Measurements from ENCODE around the gene KDM2A.

Gene KDM2A

DNA sequence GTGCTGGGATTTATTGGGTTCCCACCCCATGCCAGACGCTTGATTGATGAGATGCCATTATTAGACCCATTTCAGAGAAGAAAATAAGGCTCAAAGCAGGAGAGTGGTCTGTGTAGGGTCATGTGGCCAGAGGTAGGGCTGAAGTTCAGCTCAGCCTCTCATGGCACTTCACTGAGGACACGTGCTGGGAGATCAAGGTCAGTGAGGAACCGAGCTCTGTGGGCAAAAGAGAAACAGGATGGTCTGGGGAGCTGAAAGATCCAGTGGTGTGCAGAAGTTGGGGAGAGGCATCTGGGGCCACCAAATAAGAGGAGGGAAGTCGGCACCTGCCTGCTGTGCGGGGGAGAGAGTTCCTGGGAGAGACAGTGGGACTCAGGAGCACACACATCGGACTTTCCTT lies 42.9 kb upstream of the KDM2A start:
- Histone ChIP-seq H3K27me3 (ENCODE audit: control insufficient read depth, insufficient read depth, low read length) (no peaks in the 10 kb centered on the region), H3K9me3 (ENCODE audit: control insufficient read depth, low read length) (no peaks in the 10 kb centered on the region)

DNA sequence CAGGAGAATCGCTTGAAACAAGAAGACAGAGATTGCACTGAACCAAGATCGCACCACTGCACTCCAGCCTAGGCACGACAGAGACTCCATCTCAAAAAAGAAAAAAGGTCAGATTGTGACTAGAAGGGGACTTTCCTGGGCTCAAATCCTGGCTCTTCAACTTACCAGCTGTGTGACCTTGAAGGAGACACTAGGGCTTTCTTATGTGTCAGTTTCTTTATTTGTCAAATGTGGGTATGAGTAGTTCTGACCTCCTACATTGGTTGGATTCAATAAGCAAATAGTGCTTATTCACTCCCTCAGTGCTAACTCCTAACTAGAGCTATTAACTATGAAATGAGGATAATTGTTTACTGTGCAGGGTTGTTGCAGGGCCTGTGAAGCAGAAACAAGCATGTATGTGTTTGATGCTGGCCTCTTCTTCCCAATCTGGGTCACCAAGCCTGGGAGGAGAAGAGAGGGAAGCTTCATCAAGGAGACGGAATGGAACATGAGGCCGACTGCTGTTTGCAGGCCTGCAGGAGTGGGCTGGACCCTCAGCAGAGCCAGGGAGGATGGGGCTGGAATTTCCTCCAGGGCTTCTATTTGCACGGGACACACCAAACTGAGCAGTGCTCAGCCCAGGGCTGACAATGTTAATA lies 39.9 kb upstream of the KDM2A start:
- H3K36me3 ChIP-seq (ENCODE audit: control insufficient read depth, insufficient read depth, low read length) = no peaks in the 10 kb centered on the region
- no peak overlapping the region for H3K4me3 ChIP-seq (ENCODE audit: low read depth, low read length)
- no peak overlapping the region for H3K9ac ChIP-seq
- no peak overlapping the region for H3K27ac ChIP-seq
- H3K79me2 ChIP-seq = no peaks in the 10 kb centered on the region
- no peak overlapping the region for H3K4me2 ChIP-seq (ENCODE audit: low read length)
- TF ChIP-seq, protein P1, sequence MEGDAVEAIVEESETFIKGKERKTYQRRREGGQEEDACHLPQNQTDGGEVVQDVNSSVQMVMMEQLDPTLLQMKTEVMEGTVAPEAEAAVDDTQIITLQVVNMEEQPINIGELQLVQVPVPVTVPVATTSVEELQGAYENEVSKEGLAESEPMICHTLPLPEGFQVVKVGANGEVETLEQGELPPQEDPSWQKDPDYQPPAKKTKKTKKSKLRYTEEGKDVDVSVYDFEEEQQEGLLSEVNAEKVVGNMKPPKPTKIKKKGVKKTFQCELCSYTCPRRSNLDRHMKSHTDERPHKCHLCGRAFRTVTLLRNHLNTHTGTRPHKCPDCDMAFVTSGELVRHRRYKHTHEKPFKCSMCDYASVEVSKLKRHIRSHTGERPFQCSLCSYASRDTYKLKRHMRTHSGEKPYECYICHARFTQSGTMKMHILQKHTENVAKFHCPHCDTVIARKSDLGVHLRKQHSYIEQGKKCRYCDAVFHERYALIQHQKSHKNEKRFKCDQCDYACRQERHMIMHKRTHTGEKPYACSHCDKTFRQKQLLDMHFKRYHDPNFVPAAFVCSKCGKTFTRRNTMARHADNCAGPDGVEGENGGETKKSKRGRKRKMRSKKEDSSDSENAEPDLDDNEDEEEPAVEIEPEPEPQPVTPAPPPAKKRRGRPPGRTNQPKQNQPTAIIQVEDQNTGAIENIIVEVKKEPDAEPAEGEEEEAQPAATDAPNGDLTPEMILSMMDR (IDR thresholded peaks at IDR 0.05) = no peak
- H3K27me3 ChIP-seq (ENCODE audit: control insufficient read depth, insufficient read depth, low read length) = no peaks in the 10 kb centered on the region
- no peak overlapping the region for H2AFZ ChIP-seq
- H3K9me3 ChIP-seq (ENCODE audit: control insufficient read depth, low read length) = no peaks in the 10 kb centered on the region
- no peaks in the 10 kb centered on the region for H3K4me1 ChIP-seq

More for the DNA sequence above, 42.9 kb upstream of the KDM2A start:
- TF ChIP-seq, protein P1 (IDR thresholded peaks at IDR 0.05) = no peak
- H3K36me3 ChIP-seq (ENCODE audit: control insufficient read depth, insufficient read depth, low read length) = no peaks in the 10 kb centered on the region
- H3K4me3 ChIP-seq (ENCODE audit: low read depth, low read length) = no peak overlapping the region
- no peak overlapping the region for H3K4me2 ChIP-seq (ENCODE audit: low read length)
- H3K9ac ChIP-seq = no peak overlapping the region
- no peak overlapping the region for H2AFZ ChIP-seq
- no peak overlapping the region for H3K27ac ChIP-seq
- H3K79me2 ChIP-seq = no peaks in the 10 kb centered on the region
- H3K4me1 ChIP-seq = no peaks in the 10 kb centered on the region

DNA sequence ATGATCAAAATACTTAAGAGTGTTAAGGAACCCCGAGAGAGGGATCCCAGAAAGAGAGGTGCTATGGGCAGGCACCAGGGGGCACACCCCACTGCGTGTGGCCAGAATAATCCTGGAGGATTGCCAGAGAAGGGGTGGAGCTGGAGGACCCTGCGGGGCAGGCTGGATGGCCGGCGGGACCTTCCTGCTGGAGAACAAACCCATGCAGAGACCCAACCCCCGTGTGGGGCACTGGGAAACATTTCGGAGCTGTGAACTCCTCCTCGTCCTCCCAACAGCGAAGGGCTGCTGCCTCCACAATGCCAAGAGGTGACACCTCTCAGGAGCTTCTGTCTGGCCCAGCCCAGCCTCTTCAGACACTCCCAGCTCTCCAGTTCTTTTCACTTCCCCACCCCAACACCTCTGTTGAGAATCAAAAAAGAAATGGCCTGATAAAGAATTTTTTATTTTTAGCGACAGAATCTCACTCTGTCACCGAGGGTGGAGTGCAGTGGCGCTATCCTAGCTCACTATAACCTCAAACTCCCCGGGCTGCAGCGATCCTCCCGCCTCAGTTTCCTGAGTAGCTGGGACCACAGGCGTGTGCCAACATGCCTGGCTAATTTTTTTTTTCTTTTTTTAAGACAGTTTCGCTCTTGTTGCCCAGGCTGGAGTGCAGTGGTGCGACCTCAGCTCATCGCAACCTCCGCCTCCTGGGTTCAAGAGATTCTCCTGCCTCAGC lies 36.8 kb upstream of the KDM2A start:
- no peaks in the 10 kb centered on the region for H3K9me3 ChIP-seq (ENCODE audit: control insufficient read depth, low read length)
- no peaks in the 10 kb centered on the region for H3K79me2 ChIP-seq
- no peaks in the 10 kb centered on the region for H3K4me1 ChIP-seq
- H3K4me3 ChIP-seq (ENCODE audit: low read depth, low read length) = no peak overlapping the region
- no peak overlapping the region for H3K27ac ChIP-seq
- no peak overlapping the region for H3K9ac ChIP-seq
- peak overlapping the region; percentile 48 for H2AFZ ChIP-seq
- no peak overlapping the region for H3K4me2 ChIP-seq (ENCODE audit: low read length)
- H3K27me3 ChIP-seq (ENCODE audit: control insufficient read depth, insufficient read depth, low read length) = no peaks in the 10 kb centered on the region
- TF ChIP-seq, protein P1 (IDR thresholded peaks at IDR 0.05) = no peak
- no peaks in the 10 kb centered on the region for H3K36me3 ChIP-seq (ENCODE audit: control insufficient read depth, insufficient read depth, low read length)

DNA sequence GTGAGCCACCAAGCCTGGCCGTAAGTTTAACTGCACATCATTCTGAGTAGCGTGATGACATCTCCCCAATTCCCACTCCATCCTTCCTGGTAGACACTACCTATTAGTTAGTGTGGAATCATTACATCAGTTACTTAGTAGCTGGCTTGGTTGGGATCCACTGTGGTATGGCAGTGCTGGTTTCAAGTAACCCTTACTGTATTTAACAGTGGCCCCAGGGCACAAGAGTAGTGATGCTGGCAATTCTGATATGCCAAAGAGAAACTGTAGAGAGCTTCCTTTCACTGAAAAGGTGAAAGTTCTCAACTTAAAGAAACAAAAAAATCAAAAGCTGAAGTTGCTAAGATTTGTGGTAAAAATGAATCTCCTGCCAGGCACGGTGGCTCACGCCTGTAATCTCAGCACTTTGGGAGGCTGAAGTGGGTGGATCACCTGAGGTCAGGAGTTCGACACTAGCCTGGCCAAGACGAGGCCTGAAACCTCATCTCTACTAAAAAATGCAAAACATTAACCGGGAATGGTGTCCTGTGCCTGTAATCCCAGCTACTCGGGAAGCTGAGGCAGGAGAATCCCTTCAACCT lies 35.2 kb upstream of the KDM2A start:
- Histone ChIP-seq H3K36me3 (ENCODE audit: control insufficient read depth, insufficient read depth, low read length) (no peaks in the 10 kb centered on the region), H3K9me3 (ENCODE audit: control insufficient read depth, low read length) (no peaks in the 10 kb centered on the region), H3K27ac (no peak overlapping the region), H3K9ac (no peak overlapping the region), H3K4me1 (no peaks in the 10 kb centered on the region), H3K4me3 (ENCODE audit: low read depth, low read length) (no peak overlapping the region), H3K79me2 (no peaks in the 10 kb centered on the region), H3K27me3 (ENCODE audit: control insufficient read depth, insufficient read depth, low read length) (no peaks in the 10 kb centered on the region), H2AFZ (no peak overlapping the region), H3K4me2 (ENCODE audit: low read length) (no peak overlapping the region)
- TF ChIP-seq, protein P1 (IDR thresholded peaks at IDR 0.05) = no peak
